HG02943 (cell line): Measurements from ENCODE around the gene CTPS1.

Source experiments
- ATAC-seq: cut with Tn5 transposase; IDR thresholded peaks from one replicate; pipeline ENCODE4 v1.9.1; 2021; ENCODE audit warnings: mild to moderate bottlenecking, low read depth, moderate library complexity; ENCODE audit not compliant: unreplicated experiment

Gene CTPS1

DNA sequence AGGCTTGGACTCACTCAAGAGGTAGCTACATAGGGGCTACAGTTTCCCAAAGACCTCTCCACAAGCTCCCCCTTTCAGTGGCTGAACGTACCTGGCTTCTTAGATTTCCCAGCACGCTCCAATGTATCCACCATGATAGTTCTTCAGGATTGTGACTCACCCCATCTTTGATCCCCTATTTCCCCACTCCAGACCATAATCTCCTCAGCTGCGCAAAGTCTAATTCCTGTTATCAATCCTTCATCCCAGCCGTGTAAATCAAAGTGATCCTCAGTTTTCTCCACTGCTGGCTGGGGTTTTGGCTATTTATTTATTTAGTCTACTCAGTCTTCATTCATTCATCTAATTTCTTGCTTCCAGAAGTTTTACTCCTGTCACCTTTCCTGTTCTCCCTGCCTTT is 13.1 kb upstream of the CTPS1 start:
- no peak for ATAC-seq

GRCh38 chr1:40969445-40969844 is 10.1 kb upstream of the CTPS1 start:
- no peak for ATAC-seq

DNA sequence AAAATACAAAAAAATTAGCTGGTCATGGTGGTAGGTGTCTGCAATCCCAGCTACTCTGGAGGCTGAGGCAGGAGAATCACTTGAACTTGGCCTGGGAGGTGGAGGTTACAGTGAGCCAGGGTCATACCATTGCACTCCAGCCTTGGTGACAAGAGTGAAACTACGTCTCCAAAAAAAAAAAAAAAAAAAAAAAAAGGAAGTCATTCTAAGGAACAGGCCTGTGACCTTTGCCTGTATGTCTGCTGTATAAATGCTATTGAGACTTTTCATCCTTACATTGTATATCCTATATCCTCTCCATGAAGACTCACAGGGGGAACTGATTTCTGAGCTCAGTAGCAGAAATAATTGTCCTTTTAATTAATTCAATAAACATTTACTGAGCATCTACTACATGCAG is 7.5 kb upstream of the CTPS1 start:
- no peak for ATAC-seq

GRCh38 chr1:40973912-40974311 is 5.6 kb upstream of the CTPS1 start:
- no peak for ATAC-seq

- ATAC-seq, result no peak
These were observed 4.6 kb upstream of the CTPS1 start for GRCh38 chr1:40974945-40975344.

DNA sequence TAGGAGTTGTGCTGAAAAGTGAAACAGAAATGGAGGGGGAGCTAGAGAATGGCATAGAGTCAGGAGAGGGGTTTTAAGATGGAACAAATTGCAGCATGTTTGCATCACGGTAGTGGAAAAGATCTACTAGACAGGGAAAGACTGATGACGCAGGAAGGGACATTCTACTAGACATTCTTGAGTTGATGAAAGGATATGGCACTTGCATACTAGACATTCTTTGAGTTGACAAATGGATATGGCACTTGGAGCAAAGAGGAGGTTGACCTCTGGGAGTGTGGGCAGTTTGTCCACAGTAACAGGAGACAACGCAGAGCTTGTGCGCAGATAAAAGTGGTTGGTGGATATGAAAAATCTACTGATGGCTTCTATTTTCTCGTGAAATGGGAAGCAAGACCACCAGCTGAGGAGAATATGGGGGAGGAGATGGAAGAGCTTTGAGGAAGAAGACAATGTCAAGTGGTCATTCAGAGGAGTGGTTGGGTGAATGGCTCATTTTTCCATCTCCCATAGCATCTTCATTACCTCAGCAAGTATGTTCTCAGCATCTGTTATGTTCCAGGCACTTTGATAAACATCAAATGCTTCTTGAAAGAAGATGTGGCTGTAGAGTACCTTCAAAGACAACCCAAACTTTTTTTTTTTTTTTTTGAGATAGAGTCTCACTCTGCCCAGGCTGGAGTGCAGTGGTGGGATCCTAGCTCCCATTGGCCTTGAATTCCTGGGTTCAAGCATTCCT is 2.4 kb upstream of the CTPS1 start:
- no peak for ATAC-seq

DNA sequence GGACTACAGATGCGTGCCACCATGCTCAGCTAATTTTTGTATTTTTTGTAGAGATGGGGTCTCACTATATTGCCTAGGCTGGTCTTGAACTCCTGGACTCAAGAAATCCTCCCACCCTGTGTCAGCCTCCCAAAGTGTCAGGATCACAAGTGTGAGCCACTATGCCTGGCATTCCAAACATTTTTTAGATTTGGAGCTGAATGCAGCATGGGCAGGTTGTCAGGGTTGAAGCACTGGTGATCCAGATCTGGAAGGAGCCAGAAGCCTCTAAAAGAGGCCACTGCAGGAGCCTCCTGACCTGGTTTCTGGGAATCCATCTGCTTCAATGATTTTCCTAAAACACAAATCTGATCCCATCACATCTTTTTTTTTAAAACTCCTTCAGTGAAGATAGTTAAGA is 1.8 kb upstream of the CTPS1 start:
- no peak for ATAC-seq

- ATAC-seq, result no peak
These were observed 633 bp upstream of the CTPS1 start for GRCh38 chr1:40978886-40979240.

DNA sequence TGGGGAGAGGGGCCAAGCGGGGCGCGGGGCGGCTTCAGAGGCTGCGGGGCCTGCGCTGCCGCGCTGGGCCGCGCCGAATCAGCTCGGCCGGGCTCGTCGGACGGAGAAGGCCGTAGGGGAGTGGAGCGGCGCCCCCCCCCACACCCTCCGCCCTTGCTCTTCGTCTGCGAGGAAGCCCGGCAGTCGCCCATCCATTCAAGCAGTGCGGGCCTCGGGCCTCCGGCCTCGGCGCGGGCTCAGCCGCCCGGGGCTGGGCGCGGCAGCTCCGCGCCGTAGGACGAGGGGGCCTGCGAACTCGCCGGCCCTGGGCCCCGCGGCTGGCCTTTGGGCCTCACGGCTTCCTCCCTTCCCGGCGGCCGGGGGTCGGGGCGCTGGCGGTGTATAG is 564 bp downstream of the CTPS1 start:
- ATAC-seq, result peak; percentile 11

DNA sequence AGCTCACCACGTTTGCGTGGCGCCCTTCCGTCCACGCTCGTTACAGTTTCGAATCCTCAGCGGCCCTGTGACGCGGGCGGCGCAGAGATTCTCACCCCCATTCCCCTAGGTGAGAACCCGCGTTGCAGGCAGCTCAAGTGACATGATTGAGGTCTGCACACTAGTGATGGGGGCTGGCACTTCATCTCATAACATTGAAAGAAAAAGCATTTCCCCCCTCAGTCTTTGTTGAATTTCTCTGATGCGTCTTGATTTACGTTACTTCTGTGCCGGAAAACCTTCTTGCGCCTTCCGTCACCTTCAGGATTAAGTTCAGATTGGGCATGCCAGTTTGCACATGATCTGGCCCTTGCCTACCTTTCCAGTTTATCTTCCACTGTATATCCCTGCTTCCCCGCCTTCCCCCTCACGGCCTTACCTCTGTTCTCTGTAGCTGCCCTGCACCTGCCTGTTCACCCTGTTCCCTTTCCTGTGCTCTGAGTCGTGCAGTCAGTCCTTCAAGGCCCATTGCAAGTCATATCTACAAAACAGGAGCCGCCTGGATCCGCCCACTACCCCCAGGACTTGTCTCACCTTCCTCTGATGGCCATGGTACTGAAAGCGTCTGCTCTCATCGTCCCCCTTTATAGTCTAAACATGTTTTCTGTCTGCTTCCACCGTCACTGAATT is 1.1 kb downstream of the CTPS1 start:
- peak; percentile 6 for ATAC-seq

DNA sequence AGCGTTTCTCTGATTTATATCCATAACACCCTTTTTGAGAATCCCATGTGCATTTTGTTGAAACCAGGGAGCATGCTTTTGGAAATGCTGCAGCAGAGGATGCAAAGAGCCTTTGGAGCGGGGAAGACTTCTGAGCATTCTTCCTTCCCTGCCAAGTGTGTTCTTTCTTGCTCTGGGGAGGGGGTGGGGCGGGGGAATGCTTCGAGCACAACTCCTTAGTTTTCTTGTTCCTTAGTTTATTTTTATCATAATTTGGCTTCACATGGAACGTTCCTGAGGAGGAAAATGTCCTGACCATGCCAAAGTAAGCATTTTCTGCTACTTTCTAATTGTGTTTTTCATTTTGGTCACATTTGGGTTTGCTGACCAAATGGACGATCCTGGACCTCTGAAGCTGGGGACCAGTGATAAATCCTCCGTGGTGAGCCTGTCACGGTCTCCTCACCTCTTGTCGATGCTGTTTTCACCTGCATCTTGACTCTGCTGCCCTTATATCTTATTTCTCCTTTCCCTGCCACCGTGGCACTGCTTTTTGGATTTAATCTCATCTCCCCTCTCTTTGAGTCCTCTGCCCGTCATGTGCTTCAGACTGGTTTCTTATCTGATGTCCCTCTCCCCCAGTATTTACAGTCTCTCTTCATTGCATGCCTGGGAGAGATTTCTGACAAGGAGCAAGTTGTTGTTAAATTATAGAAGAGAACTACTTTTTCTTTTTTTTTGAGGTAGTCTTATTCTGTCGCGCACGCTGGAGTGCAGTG is 2.4 kb downstream of the CTPS1 start:
- no peak for ATAC-seq

- no peak for ATAC-seq
These were observed 3.2 kb downstream of the CTPS1 start for GRCh38 chr1:40982721-40983120.

- ATAC-seq, result no peak
These were observed 3.8 kb downstream of the CTPS1 start for GRCh38 chr1:40983286-40983685.

DNA sequence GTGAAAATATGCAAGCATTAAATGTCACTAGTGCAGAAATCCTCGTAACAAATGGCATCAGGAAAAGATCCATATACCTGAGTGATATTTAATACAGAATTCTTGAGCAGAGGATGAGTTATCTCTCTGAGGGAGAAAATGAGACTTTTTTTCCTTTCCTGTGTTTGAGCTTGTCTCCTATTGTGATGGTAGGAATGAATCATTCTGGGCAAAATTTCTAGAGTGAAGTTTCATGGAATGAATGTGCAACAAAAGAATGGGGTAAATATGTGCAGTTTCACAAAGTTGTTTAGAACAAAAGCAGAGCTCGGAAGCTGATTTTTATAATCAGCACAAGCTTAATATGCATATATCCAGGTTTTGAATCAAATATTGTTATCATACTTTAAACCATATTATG is 4.6 kb downstream of the CTPS1 start:
- no peak for ATAC-seq

- ATAC-seq, result no peak
These were observed 5.0 kb downstream of the CTPS1 start for GRCh38 chr1:40984531-40984930.

DNA sequence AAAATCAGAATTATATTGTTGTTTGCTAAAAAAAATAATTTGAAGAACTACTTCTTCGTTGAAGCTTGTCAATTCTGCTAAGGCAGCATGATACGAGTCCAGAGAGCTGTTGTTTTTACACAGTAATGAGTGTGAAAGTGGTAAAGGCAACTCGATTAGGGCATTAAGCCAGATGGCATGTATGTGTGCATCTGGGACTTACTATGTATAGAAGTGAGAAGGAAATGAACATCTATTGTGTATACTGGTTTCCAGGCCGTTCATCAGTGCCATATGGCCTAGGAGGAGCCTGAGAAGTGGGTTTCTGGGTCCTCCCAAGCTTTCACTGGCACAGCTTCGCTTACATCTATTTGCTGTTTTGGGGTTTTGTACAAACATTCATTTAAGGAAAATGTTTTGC is 5.7 kb downstream of the CTPS1 start:
- ATAC-seq, result no peak

GRCh38 chr1:40985875-40986274 is 6.4 kb downstream of the CTPS1 start:
- no peak for ATAC-seq

DNA sequence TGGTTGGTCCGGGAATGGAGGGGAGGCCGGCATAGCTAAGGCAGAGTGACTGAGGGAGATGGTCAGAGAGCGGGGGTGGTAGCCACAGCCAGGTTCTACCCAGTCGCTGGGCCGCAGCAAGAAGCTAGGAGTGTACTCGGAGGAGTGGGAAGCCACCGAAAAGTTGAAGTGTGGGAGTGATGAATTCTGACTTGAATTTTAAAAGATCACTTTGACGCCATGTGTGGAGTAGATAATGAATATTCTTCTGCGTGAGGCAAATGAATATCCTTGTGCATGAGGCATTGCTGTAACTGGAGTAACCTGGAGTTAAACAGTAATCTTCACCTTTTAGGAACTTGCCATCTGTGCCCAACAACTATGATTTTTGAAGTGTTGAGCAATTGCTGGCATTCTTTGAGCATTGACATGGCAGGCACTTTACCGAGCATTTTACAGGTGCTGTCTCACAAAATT is 6.9 kb downstream of the CTPS1 start:
- ATAC-seq, result no peak

GRCh38 chr1:40986956-40987355 is 7.5 kb downstream of the CTPS1 start:
- no peak for ATAC-seq

DNA sequence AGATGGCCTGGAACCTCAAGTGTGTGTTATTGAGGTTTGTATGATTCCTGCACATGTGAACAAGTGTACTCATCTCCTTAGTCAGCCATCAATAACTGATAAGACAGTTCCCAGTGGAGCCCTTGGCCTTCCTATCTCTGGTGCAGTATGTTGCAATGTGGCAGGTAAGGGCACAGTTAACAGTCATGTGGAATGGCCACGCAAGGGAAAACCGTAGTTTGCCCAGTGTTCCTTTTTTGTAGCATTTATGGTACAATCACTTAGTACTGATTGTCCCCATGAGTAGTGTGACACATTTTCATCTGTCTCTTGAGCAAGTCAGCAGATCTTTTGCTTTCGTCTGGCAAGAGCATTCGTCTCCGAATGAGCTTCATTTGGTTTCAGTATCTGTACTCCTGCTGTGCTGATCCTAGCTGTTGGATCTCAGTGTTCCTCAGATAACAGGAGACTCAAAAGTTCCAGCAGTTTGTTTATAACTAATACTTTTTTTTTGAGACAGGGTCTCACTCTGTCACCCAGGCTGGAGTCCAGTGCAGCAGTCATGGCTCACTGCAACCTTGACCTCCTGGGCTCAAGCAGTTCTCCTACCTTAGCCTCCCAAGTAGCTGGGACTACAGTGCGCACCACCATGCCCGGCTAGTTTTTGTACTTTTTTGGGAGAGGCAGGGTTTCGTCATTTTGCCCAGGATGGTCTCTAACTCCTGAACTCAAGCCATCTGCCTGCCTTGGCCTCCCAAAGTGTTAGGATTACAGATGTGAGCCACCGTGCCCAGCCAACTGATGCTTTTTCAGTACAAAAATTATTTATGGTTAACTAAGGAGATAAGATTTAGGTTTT is 8.2 kb downstream of the CTPS1 start:
- no peak for ATAC-seq

DNA sequence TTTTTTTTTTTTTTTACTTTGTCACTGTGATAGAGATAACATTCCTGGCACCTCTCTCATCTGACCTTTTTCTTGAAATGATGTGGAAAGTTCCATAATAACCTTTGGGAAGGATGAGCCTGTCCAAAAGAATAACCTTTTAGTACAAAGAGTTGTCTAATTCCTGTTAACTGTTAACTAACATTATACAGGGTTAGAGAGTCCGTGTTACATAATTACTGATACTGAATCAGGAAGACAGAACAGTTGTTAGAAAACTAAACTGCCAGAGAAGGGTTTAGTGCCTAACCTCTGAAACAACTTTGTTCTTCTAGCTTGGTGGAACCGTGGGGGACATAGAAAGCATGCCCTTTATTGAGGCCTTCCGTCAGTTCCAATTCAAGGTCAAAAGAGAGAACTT is 8.8 kb downstream of the CTPS1 start:
- ATAC-seq, result no peak
